ENCODE results near the gene ERI3. TPM values are rescaled to one million over a fixed set of nuclear protein-coding genes. Genes with fewer than 3 reads are reported as not detected.

ERI3 gene
- total RNA-seq, 1 experiment from 2014 or later = 74.2 TPM

GRCh38 chr1:44273560-44274350 is 81.3 kb downstream of the ERI3 start:
- POLR2A ChIA-PET = no interaction called here
- Histone ChIP-seq H4K20me1 (ENCODE audit: insufficient read depth) (no peaks in the 10 kb centered on the region), H3K9me2 (ENCODE audit: insufficient read depth) (no peaks in the 10 kb centered on the region), H3K4me1 (ENCODE audit: control insufficient read depth in 1 of 2, insufficient read depth in 2 of 2, low read length in 2 of 2) (no peaks in the 10 kb centered on the region), H3K27ac (ENCODE audit: low read depth, low read length) (no peak overlapping the region), H3K9me3 (ENCODE audit: control insufficient read depth in 1 of 2, insufficient read depth in 1 of 2, low read depth in 1 of 2, low read length in 2 of 2) (no peaks in the 10 kb centered on the region), H3K27me3 (ENCODE audit: insufficient read depth, low read length) (no peaks in the 10 kb centered on the region), H3K36me3 (ENCODE audit: control insufficient read depth in 1 of 2, insufficient read depth in 2 of 2, low read length in 2 of 2) (no peaks in the 10 kb centered on the region), H3K79me2 (ENCODE audit: insufficient read depth, low read length) (no peaks in the 10 kb centered on the region), H2AFZ (ENCODE audit: low read depth, low read length, poor library complexity, severe bottlenecking) (no peak overlapping the region), H3K9ac (ENCODE audit: low read length) (no peak overlapping the region), H3K4me2 (ENCODE audit: low read length) (no peak overlapping the region), H3K4me3 (replicated peaks in 1 of 2; ENCODE audit: low read depth in 1 of 2, low read length in 2 of 2) (no peak overlapping the region)
- DNase-seq (ENCODE audit: low read depth, low spot score) (no peak), ATAC-seq (no peak)
- intact Hi-C loops (cut with micrococcal nuclease) = no loop called here
- TF ChIP-seq ZNF274 (IDR thresholded peaks at IDR 0.05; ENCODE audit: low read depth, low read length) (no peak), EGR1 (IDR thresholded peaks at IDR 0.05; ENCODE audit: low read depth) (no peak), YY1 (IDR thresholded peaks at IDR 0.05; ENCODE audit: extremely low read depth, insufficient replicate concordance, low read depth, low read length) (no peak)
- CTCF ChIA-PET = no interaction called here
- RAD21 ChIA-PET (ENCODE audit: low non-redundant PET in 1 of 2, low total read pairs in 2 of 2, uncharacterized antibody in 2 of 2, unreplicated experiment in 2 of 2) = no interaction called here
- BruUV-seq (replicated peaks) = no TSS peak

- H3K27ac ChIP-seq (ENCODE audit: low read depth, low read length) = no peak overlapping the region
- H3K9me3 ChIP-seq (ENCODE audit: control insufficient read depth in 1 of 2, insufficient read depth in 1 of 2, low read depth in 1 of 2, low read length in 2 of 2) = no peaks in the 10 kb centered on the region
- H2AFZ ChIP-seq (ENCODE audit: low read depth, low read length, poor library complexity, severe bottlenecking) = no peak overlapping the region
- ATAC-seq (no peak), DNase-seq (ENCODE audit: low read depth, low spot score) (no peak)
- H3K79me2 ChIP-seq (ENCODE audit: insufficient read depth, low read length) = no peaks in the 10 kb centered on the region
- intact Hi-C loops (cut with micrococcal nuclease) = no loop called here
- no peak overlapping the region for H3K9ac ChIP-seq (ENCODE audit: low read length)
- H3K4me2 ChIP-seq (ENCODE audit: low read length) = no peak overlapping the region
- ChIA-PET POLR2A (no interaction called here), RAD21 (ENCODE audit: low non-redundant PET in 1 of 2, low total read pairs in 2 of 2, uncharacterized antibody in 2 of 2, unreplicated experiment in 2 of 2) (no interaction called here), CTCF (no interaction called here)
- H3K4me1 ChIP-seq (ENCODE audit: control insufficient read depth in 1 of 2, insufficient read depth in 2 of 2, low read length in 2 of 2) = no peaks in the 10 kb centered on the region
- no peaks in the 10 kb centered on the region for H3K9me2 ChIP-seq (ENCODE audit: insufficient read depth)
- no peaks in the 10 kb centered on the region for H3K27me3 ChIP-seq (ENCODE audit: insufficient read depth, low read length)
- no TSS peak for BruUV-seq (replicated peaks)
- H3K4me3 ChIP-seq (replicated peaks in 1 of 2; ENCODE audit: low read depth in 1 of 2, low read length in 2 of 2) = no peak overlapping the region
- H4K20me1 ChIP-seq (ENCODE audit: insufficient read depth) = no peaks in the 10 kb centered on the region
- no peaks in the 10 kb centered on the region for H3K36me3 ChIP-seq (ENCODE audit: control insufficient read depth in 1 of 2, insufficient read depth in 2 of 2, low read length in 2 of 2)
- TF ChIP-seq ZFX (IDR thresholded peaks at IDR 0.05) (no peak), EZH2 (IDR thresholded peaks at IDR 0.05) (no peak), ZNF274 (IDR thresholded peaks at IDR 0.05; ENCODE audit: low read depth, low read length) (no peak), JUND (IDR thresholded peaks at IDR 0.05) (no peak), REST (IDR thresholded peaks at IDR 0.05; ENCODE audit: low read depth) (no peak), CBX3 (IDR thresholded peaks at IDR 0.05; ENCODE audit: low read depth) (no peak), SRF (IDR thresholded peaks at IDR 0.05; ENCODE audit: low read depth) (no peak), POLR2A (IDR thresholded peaks at IDR 0.05; ENCODE audit: borderline replicate concordance, extremely low read depth, insufficient read depth, insufficient read length) (no peak), EGR1 (IDR thresholded peaks at IDR 0.05; ENCODE audit: low read depth) (no peak), SIN3A (IDR thresholded peaks at IDR 0.05; ENCODE audit: low read depth) (no peak), CTCF (IDR thresholded peaks at IDR 0.05 in 2 of 3, conservative IDR thresholded peaks at IDR 0.05 in 1 of 3; ENCODE audit: borderline replicate concordance in 1 of 3, insufficient read depth in 1 of 3, low read depth in 2 of 3, low read length in 2 of 3) (no peak)
These were observed 82.1 kb downstream of the ERI3 start for GRCh38 chr1:44272992-44273391.

Measured in HCT116 (cell line).